ENCODE results near the gene TAF11. TPM values are rescaled to one million over a fixed set of nuclear protein-coding genes. Genes with fewer than 3 reads are reported as not detected.

TAF11 gene
- total RNA-seq, 1 donor from 2014 or later, result 36.7 TPM

DNA sequence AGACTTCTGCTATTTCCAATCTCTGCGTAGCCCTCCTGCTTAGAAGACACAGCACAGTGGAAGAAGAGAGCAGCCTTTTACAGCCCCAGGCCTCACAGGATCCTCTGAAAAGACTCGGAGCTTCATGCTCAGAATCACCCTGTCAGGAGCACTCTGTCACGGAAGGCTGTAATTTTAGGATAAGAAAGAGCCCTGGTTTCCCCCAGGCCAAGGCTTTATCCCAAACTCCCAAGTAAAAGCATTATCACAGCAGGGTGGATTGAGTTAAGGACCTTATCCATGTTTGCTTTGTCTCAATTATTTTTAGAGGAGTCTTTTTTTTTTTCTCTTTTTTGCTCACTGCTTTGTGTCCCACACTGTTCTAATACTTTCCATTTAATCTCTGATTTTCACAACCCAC, 40.4 kb upstream of the TAF11 start:
- Mint-ChIP-seq H3K9me3 (no peaks in the 10 kb centered on the region), H3K4me3 (no peak overlapping the region), H3K27ac (no peak overlapping the region), H3K36me3 (no peaks in the 10 kb centered on the region), H3K27me3 (ENCODE audit: low read depth) (no peaks in the 10 kb centered on the region), H3K4me1 (peaks cover 6% of the 10 kb centered on the region)
- DNase-seq (ENCODE audit: low spot score in 2 of 2, unreplicated experiment in 2 of 2), result no peak
- TF ChIP-seq, protein P1, sequence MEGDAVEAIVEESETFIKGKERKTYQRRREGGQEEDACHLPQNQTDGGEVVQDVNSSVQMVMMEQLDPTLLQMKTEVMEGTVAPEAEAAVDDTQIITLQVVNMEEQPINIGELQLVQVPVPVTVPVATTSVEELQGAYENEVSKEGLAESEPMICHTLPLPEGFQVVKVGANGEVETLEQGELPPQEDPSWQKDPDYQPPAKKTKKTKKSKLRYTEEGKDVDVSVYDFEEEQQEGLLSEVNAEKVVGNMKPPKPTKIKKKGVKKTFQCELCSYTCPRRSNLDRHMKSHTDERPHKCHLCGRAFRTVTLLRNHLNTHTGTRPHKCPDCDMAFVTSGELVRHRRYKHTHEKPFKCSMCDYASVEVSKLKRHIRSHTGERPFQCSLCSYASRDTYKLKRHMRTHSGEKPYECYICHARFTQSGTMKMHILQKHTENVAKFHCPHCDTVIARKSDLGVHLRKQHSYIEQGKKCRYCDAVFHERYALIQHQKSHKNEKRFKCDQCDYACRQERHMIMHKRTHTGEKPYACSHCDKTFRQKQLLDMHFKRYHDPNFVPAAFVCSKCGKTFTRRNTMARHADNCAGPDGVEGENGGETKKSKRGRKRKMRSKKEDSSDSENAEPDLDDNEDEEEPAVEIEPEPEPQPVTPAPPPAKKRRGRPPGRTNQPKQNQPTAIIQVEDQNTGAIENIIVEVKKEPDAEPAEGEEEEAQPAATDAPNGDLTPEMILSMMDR (IDR thresholded peaks at IDR 0.05; ENCODE audit: unreplicated experiment), result no peak

DNA sequence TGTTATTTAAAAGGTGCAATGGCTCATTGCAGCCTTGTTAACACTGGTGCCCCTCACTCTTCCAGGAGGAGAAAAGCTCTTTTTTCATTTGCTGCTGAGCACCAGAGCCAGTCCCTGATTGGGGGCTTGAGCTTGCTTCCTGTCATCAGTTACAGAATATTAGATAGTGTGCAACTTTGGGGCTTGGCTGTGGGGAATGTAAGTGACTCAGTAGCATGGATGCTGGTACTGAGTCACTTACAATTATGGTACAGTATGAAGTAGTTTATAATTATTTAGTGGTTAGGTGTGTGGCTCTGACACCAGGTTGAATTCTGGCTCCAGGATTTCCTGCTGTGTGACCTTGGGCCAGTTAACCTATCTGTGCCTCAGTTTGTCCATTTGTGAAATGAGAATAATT, 38.8 kb upstream of the TAF11 start:
- H3K36me3 Mint-ChIP-seq, result no peaks in the 10 kb centered on the region
- TF ChIP-seq, protein P1 (IDR thresholded peaks at IDR 0.05; ENCODE audit: unreplicated experiment), result no peak
- H3K9me3 Mint-ChIP-seq, result no peaks in the 10 kb centered on the region
- H3K4me1 Mint-ChIP-seq, result peaks cover 6% of the 10 kb centered on the region
- H3K4me3 Mint-ChIP-seq, result no peak overlapping the region
- no peaks in the 10 kb centered on the region for H3K27me3 Mint-ChIP-seq (ENCODE audit: low read depth)
- no peak overlapping the region for H3K27ac Mint-ChIP-seq
- DNase-seq (ENCODE audit: low spot score in 2 of 2, unreplicated experiment in 2 of 2), result no peak

DNA sequence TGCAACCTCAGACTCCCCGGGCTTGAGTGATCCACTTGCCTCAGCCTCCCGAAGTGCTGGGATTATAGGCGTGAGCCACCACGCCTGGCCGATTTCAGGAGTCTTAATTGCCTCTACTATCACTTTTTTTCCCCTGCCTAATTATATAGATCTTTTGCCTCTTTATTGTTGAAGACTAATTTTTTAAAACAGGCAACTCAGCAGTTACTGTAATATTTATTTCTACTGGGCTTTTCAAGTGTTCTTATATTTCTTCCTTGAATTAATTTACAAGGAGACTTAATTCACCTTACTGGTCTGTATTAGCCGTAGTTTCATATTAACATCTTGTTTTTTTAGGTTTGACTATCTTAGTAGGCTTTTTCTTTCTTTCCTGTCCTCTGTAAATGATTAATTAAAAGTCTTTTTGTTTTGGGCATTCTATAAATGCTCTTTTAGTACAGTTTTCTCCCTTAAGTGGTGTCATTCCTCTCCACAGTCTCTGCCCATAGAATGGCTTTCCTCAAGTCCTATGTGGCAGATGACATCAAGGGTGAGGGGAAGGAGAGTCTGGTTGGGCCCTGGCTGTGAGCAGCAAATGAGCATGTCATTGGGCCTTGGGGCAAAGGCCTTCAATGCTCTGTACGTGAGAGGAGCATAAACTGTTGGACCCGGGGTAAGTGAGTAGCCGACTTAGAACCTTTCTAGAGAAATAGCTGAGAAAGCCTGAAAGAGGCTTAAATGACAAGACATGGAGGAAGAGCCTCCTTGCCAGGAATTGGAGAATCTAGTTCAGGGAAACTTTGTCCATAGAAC, 37.2 kb upstream of the TAF11 start:
- Mint-ChIP-seq H3K9me3 (no peaks in the 10 kb centered on the region), H3K4me3 (no peak overlapping the region), H3K27ac (no peak overlapping the region), H3K27me3 (ENCODE audit: low read depth) (no peaks in the 10 kb centered on the region), H3K4me1 (peaks cover 4% of the 10 kb centered on the region), H3K36me3 (no peaks in the 10 kb centered on the region)
- DNase-seq (ENCODE audit: low spot score in 2 of 2, unreplicated experiment in 2 of 2), result no peak
- TF ChIP-seq, protein P1 (IDR thresholded peaks at IDR 0.05; ENCODE audit: unreplicated experiment), result no peak

DNA sequence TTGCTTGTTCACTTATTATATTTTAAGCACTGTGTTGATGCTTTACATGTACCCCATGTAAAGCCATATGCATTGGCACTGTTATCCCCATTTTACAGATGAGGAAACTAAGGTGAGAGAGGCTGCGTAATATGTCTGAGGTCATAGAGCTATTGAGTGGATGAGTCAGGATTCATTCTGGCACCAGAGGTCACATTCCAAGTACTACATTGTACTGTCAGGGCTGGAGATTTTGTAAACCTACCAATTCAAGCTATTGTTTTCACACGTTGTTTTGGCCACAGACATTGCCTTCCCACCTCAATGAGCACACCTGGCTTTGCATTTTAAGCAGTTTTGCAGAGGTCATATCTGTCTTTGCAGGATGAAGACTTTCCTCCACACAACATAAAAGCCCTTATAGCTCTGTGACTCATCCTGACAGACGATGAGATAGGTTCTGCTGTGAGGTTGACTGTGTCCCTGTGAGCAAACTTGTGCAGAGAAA, 34.4 kb upstream of the TAF11 start:
- H3K4me3 Mint-ChIP-seq, result no peak overlapping the region
- no peak for DNase-seq (ENCODE audit: low spot score in 2 of 2, unreplicated experiment in 2 of 2)
- no peaks in the 10 kb centered on the region for H3K36me3 Mint-ChIP-seq
- TF ChIP-seq, protein P1 (IDR thresholded peaks at IDR 0.05; ENCODE audit: unreplicated experiment), result no peak
- no peaks in the 10 kb centered on the region for H3K9me3 Mint-ChIP-seq
- no peaks in the 10 kb centered on the region for H3K4me1 Mint-ChIP-seq
- no peak overlapping the region for H3K27ac Mint-ChIP-seq
- H3K27me3 Mint-ChIP-seq (ENCODE audit: low read depth), result no peaks in the 10 kb centered on the region

DNA sequence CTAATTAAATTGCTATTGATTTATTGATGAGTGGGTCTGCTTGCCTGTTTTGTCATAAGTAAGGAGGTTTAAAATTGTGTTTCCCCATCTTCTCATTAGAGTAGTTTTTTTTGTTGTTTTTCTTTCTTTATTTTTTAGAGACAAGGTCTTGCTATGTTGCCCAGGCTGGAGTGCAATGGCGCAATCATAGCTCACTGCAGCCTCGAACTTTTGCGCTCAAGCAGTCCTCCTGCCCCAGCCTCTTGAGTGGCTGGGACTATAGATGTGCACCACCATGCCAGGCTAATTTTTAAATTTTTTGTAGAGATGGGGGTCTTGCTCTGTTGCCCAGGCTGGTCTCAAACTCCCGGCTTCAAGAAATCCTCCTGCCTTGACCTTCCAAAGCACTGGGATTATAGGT, 32.3 kb upstream of the TAF11 start:
- H3K4me1 Mint-ChIP-seq, result no peaks in the 10 kb centered on the region
- TF ChIP-seq, protein P1 (IDR thresholded peaks at IDR 0.05; ENCODE audit: unreplicated experiment), result no peak
- H3K27ac Mint-ChIP-seq, result no peak overlapping the region
- no peaks in the 10 kb centered on the region for H3K36me3 Mint-ChIP-seq
- H3K4me3 Mint-ChIP-seq, result no peak overlapping the region
- no peaks in the 10 kb centered on the region for H3K27me3 Mint-ChIP-seq (ENCODE audit: low read depth)
- DNase-seq (ENCODE audit: low spot score in 2 of 2, unreplicated experiment in 2 of 2), result no peak
- no peaks in the 10 kb centered on the region for H3K9me3 Mint-ChIP-seq
